MM.1S (cell line): ENCODE results near the gene RAI1.

Experiments used
- CTCF ChIP-seq: fragments of 300-600 bp; sonication (generic); IDR thresholded peaks from 2 replicates; pipeline ENCODE4 v1.5.1; 2016; ENCODE audit warnings: antibody characterized with exemption, low read length, mixed read lengths
- EZH2phosphoT487 ChIP-seq: fragments of 300-600 bp; sonication (generic); IDR thresholded peaks from 2 replicates; pipeline ENCODE4 v1.6.1; 2018; ENCODE audit warnings: antibody characterized with exemption, low read length

- no peak for TF ChIP-seq CTCF
- TF ChIP-seq EZH2phosphoT487, result no peak
Measured at GRCh38 chr17:17748179-17748578, 66.9 kb downstream of the RAI1 start.
